Stimulated activated CD8-positive, alpha-beta memory T cell treated with anti-CD3 and anti-CD28 coated beads, Interleukin-15, amount 100 ng/mL, for 1 hour (primary cell): ENCODE data around the gene ZNF664.

Experiments
- DNase-seq: peaks from one replicate; pipeline ENCODE4 v3.0.0-alpha.2; 2020; ENCODE audit warnings: low read depth

ZNF664 gene

DNA sequence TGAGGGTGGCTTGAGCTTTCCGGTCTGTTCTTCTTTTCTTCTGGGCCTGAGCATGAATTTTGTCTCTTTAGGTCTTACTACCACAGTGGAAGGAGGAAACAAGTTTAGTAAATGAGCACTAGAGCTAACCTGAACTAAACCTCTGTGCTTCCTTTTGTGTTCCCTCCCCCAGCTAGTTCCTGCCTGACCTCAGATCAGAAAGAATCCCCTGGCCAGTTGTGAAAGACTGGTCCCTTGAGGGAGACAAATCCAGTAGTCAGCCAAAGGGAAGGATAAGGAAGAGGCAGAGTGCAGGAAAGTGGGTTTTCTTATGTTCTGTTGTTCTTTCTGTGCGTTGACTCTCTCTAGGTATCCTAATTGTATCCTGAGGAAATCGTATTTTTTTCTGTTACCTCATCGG is 17.5 kb downstream of the ZNF664 start:
- DNase-seq = no peak

DNA sequence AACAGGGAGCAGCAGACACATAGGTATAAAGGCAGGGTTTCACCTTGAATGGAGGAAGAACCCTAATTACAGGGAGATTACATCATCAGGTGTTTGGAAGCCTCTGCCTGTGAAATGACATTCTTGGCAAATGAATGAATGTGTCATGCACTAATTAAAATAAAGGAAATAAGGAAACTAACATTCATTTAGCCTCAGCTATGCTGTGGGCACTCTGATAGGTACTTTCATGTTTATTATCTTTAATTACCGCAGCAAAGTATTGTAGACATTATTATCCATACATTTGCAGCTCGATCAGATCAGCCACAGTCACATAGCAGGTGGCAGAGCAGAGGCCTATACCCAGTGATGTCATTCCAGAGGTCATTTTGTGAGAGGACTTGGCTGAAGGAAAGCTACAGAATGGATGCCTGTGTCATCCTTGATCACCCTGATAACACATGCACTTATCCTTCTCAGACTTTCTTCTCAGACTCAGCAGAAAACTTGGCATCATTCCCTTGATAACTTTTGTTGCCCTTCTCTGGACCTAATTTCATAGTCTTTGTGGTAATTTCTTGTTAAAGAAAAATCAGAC is 18.4 kb downstream of the ZNF664 start:
- DNase-seq = no peak

DNA sequence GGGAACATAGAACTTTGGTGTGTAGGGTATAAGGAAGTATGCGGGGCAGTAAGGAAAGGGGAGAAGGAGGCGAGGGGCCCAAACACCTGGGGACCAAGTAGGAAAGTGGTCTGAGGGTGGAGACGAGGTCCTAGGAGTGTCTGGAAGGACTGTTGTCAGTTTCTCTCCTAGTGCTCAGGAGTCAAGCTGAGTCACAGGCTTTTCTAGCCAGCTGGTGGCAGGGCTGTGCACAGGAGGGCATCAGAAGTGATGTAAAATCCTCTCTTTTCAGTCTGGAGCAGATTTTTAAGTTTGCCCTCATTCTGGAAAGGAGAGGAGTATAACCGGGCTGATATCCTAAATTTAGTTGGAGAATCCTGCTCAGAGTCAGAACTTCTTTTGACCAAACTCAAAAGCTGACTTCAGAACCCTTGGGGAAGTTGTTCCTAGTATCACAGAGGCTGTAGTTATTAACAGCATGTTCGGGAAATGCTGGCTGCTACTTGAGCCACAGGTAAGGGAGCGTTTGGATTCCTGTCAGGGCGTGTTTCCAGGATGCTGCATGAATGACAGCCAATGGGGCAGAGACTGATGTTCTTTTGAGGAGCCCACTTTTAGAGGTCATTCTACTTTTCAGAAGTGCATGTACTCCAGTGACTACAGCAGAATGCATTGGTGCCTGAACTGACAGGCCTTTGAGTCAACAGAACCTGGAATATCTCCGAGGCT is 19.3 kb downstream of the ZNF664 start:
- DNase-seq = no peak

DNA sequence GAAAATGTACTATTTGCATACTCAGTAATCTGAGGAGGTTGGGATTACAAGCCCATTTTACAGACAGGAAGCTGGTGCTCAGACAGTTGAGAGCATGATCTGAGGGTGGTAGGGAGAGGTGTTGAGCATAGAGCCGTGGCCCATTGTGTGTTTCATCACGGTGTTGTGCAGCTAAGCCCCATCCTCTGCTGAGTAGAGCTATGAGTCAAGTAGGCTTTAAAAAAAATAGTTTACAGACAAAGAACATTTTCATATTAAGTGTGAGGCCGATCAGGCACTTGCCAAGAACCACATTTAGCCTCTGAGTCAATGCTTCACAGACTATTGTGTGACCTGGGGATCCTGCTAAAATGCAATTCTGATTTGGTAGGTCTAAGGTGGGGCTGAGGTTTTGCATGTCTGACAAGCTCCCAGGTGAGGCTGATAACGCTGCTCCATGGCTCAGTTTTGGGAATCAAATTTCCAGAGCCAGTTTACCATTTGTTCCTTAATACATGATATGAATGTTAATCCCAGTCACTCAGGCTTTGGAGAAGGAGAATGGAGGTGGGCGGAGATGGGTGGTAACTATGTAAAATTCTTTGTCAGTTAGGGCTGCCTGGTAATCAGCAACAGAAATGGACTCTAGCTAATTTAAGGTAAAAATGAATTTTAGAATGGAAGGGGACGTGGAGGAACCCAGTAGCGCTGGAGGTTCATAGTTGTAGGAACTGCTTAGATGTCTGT is 22.2 kb downstream of the ZNF664 start:
- DNase-seq = no peak

DNA sequence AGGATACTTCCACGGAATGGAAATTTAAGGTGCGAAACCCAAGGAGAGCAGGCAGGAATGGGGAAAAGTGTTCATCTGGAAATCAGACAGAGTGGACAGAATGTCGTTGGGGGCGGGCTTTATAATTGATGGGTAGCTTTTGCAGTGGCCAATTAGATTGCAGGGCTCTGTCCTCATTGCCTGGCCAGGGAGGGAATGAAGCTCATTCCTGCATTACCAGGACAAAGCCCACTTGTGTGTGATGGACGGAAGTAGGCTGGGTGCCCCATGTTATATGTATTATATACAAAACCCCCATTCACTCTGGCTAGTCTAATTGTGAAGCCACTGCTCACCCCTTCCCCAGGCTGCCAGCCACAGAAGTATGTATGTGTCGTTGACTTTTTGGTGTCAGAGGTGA is 23.6 kb downstream of the ZNF664 start:
- DNase-seq = no peak

DNA sequence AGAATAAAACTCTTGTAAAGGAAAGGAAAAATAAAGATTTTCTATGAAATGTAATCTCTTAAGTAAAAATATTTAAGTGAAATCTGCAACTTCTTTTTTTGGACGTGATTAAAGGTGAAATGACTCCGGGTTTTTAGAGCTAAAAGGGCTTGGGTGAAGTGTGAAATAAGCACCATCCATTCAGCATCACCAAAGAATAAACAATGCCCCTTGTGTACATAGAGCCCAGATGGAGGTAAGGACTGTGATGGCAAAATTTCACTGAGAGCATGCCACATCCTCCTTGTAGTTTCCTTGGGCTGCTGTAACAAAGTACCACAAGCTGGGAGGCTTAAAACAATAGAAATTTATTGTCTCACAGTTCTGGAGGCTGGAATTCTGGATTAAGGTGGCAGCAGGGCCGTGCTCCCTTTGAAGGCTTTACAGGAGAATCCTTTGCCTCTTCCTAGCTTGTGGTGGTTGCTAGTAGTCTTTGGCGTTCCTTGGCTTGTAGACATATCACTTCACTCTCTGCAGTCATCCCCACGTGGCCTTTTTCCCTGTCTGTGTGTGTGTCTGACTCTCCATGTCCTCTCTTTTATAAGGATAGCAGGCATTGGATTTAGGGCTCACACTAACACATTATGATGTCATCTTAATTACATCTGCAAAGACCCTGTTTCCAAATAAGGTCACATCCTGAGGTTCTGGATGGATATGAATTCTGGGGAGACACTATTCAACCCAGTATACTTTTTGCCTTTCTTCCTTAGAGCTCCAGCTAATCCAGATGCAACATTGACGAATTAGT is 24.2 kb downstream of the ZNF664 start:
- no peak for DNase-seq

DNA sequence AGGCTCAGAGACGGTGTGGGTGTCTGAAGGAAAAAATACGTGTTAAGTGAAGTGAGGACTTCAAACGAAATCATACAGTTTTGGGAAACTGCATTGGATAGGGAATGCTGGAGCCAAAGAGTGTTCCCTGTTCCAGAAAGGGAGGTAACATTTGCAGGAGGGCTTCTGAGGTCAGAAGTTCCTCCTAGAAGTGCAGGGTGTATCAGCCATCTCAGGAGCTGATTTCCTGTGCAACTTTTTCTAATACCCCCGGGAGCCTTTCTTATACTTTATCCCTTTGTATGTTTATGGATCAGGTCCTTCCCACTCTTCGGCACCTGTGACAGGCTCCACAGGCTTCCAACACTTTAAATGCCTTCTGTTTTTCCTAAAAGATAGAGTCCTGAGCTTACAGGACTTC is 24.9 kb downstream of the ZNF664 start:
- no peak for DNase-seq

DNA sequence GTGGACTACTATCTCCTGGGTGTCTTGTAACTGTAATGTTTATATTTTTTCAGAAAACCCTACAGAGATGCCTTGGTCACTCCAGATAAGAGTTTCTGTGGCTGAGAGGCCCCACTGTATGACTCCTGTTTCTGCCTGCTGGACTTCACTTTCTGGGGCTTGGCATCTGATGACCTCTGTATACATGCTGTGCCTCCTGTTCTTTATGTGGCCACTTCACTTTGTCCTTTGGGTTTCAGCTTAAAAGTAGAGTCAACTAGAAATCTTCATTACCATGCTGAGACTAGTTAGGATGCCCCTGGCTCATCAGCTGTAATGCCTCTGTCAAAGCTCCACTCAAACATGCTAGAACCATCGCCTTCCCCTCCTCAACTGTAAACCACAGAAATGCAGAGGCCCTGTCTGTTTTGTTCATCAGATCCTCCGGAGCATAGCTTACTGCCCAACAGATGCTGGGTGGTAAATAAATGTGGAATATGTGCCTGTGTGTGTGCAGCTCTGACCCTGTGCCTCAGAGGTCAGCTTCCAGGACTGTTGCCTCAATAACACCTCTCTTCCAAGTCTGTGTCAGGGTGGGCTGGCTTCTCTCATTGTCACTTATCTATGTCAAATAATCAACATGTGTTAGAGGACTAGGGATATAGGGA is 25.5 kb downstream of the ZNF664 start:
- no peak for DNase-seq

DNA sequence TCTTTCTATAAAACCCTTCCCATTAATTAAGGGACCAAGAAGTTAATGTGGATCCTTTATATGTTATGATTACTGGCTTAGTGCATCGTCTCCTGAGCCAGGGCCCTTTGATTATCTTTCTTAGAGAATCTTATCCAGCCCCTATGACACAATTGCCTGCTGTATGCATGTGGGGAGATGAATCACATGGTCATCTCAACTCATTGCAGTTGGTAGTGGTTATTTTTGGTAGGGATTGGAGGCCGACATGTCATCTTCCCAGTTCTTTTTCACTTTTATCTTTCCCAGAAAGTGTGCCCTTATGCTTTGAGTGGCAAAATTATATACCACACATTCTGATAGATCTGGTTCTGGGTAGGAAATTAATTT is 26.0 kb downstream of the ZNF664 start:
- DNase-seq = no peak

DNA sequence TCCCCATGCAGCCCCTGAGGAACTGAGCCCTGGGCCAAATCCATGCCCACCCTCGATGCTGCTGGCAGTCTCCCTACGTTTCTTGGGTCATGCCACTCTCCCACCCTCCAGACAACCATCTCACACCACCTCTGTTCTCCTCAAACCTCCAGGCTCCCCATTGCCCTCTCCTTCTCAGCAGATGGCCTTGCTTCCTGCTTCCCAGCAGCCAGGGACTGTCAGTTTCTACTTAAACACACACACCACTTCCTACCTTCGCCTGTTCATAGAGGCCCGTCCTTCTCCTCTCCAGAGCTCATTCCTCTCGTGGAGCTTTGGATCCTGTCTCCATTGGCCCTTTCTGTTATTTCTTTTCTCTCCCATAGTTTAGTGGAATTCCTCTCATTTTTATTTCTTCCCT is 27.1 kb downstream of the ZNF664 start:
- DNase-seq = no peak

DNA sequence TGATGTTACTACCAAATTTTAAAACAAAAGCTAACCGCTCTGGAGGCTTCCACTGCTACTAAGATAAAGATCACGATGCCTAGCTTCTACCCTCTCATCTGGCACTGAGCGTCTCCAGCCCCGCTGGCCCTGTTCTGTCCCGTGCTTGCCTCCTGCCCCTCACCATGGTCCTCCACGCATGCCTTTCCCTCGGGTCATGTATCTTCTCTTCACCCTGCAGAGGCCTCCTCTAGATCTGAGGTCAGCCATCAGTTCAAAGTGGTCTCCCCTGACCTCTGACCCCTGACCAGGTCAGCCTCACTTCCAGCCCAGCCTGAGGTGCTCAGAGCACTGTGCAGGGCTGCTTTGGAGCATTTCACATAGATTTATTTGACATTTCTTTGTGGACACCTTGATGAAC is 28.3 kb downstream of the ZNF664 start:
- DNase-seq = no peak

DNA sequence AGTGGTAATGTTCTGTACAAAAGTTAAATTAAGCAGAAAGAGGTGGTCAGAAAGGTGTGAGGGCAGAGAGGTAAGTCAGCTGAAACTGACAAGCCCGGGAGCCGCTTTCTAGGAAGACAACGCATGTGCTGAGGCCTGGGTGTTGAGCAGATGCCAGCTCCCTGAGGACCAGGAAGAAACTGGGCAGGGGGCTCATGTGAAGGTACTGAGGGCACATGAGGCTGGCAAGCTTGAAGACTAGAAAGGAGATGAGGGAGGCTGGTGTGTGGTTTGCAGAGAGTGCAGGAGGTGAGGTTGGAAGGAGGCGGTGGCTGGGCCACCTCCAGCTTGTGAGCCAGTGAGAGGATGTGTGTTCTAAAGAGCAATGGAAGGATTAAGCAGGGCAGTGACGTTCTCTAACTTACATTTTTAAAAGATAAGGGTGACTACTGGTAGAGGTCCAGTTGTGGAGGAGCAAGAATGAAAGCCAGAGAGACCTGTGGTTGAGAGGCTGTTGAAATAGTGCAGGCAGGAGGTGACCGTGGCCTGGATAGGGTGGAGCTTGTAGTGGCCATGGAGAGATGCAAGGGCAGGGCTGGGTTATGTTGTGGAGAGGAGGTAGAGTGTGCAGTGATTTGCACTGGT is 29.1 kb downstream of the ZNF664 start:
- DNase-seq = no peak

DNA sequence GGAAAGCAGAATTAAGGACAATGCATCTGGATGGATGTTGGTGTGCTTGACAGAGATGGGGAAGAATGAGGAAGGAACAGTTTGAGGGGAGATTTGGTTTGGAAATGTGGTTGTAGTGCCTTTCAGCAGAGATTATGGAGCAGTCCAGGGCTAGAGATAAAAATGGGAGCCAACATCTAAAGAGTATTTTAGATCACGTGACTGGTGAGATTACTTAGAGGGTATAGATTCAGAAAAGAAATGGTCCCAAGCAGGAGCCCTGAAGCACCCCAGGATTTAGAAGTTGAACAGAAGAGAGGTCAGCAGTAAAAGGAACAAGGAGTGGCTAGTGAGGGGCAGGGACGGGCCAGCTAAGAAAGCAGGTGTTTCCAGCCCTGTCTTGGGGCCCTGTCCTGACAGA is 29.6 kb downstream of the ZNF664 start:
- DNase-seq = no peak

DNA sequence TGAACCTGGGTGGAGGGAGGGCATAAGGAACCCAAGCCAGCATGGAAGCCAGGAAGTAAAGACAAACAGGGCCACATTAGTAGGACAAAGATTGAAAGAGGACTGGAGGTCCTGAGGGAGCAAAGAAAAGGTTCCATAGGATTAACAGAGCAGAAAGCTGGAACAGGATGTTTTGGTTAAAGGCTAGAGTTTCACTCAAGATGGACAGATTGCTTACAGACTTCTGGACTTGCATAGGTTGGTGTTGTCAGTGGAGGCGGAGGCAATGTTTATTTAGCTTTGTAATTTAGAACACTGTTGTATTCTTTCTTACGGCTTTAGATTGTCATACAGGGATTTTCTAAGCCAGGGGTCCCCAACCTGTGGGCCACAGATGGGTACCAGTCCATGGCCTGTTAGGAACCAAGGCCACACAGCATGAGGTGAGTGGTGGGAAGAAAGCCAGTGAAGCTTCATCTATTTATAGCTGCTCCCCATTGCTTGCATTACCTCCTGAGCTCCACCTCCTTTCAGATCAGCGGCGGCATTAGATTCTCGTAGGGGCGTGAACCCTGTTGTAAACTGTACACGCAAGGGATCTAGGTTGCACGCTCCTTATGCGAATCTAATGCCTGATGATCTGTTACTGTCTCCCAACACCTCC is 31.3 kb downstream of the ZNF664 start:
- no peak for DNase-seq

DNA sequence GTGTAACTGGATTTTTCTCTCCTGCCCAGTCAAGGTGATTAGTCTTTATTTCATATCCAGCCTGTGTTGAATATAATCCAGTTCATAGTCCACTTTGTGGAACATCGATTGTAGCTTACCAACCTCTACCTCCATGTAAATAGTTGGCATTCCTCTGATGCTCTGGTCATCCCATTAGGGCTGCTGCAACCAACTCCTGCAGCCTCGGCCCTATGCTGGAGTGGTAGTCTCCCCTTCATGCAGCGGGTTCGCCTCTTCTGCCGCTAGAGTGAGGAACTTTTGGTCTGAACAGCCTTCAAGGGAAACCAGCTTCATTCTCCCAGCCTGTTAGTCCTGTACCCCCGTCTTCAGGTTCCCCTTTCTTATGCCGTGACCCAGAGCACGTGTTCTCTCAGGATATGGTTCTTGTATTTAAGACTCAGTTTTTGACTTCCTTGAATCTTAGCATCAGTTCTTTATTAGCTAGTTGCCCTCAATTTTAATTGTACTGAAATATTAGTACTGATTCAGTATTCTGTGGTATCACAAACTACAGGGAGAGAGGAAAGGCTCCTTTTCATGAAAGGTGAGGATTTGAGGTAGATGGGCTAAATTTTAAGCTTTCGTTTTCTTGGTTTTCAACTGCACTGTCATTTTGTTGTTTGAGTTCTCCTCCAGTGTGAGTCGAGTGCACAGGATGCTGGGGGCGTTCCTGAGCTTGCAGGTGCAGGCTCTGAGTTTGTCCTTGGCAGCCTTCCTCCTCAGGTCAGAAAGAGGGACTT is 33.2 kb downstream of the ZNF664 start:
- no peak for DNase-seq

DNA sequence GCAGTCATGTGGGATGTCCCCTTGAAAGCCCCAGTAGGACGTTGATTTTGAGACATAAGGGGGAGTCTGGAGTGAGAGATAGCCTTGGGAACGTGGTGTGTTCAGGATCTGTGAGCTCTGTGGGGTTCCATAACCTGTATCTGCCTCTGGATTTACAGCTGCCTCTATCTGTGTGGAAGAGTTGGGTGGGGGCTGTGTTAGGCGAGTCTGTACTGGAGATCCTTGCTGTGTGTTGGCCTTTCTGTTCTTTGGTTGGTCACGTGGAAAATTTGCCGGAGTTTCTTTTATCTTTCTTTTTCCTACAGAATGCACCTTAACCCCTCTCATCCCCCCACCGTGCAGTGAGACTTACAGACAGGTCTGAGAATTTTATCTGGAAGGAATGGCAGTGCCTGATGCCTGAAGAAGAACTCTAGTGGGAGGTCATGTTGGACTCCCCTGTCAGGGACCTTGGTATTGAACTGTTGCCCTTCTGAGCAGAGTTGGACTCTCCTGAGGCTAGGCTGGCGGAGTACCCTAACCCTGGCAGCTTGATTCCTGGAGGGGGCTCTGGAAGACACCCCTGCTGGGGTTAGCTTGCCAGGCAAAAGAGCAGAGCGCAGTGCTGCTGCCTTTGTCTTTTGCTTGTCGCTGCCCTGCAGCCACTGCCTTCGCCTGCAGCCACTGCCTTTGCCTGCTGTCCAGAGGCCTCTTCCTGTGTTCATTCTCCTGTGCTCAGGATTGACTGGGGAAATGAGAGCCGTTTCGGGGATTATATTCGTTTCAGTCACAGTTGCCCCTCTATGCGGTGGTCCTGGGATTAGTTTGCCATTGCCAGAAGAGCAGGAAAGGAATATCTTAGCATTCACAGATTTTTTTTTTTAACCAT is 34.1 kb downstream of the ZNF664 start:
- no peak for DNase-seq

DNA sequence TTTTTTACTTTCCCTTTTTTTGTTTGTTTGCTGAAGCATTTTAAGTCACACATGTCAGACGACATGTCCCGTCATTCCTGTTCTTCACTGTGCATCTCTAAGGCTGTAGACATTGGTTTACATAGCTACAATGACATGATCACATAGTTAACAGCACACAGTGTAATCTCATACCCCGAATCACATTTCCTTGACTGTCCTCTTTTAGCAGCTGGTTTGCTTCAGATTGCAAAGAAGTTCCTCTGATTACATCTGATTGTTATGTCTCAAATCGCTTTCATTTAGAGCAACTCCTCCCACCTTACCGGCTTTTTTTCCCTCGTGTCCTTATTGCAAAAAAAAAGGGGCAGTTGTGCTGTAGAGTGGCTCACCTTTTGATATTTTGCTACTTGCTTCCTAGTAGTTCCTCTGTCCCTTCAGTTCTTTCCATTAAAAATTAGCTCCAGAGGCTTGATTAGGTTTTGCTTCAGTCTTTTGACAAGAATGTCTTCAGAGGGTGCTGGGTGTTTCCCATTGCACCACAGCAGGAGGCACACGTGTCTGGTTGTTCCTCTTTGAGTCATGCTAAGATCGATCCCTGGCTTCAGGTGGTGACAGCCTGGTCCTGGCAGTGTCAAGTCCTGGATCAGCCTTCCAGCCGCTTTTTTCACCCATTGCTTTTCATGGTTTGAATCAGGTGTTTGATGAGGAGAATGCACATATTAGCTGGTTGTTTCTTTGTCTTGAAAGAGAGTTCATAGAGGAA is 35.0 kb downstream of the ZNF664 start:
- no peak for DNase-seq

DNA sequence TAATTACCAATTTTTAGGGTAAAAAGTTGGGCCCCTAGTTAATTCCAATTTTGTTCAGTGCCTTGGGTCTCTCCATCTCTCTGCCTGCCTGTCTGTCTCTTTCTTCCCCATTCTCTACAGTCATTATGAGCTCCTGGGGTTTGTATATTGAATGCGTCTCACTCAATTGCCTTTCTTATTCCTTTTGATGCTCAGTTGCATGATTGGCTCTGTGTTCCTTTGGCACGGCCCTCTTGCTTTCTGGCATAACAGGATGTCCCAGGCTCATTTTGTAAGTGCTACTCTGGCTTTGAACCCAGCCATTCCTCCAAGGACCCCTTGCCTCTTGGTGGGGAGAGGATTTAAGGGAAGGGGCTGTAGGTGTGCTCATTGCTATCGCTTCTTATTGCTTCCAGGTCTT is 35.6 kb downstream of the ZNF664 start:
- no peak for DNase-seq

DNA sequence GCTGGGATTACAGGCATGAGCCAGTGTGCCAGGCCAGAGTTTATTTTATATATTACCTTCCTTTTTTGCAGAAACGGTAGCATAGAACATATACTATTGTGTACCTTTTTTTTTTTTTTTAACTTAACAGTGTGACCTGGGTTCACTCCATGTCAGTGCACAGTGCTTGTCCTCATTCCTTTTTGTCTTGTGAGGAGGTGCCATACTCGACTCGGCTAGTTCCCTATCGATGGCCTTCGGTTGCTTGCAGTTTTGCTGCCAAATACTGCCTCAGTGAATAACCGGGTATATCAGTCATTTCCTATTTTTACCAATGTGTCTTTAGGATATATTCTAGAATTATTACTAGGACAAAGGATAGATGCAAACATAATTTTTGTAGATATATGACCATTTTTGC is 36.8 kb downstream of the ZNF664 start:
- no peak for DNase-seq
